GM12872 (cell line): ENCODE data around the gene MAD1L1.

Source experiments
- TF ChIP-seq, protein P1 (sequence below): IDR thresholded peaks from 3 replicates; pipeline ENCODE4 v1.5.1; 2011; ENCODE audit warnings: low read depth, mild to moderate bottlenecking, low read length, moderate library complexity; ENCODE audit not compliant: insufficient read depth

The MAD1L1 gene

GRCh38 chr7:1977059-1977875, 255.5 kb downstream of the MAD1L1 start:
- TF ChIP-seq, protein P1, sequence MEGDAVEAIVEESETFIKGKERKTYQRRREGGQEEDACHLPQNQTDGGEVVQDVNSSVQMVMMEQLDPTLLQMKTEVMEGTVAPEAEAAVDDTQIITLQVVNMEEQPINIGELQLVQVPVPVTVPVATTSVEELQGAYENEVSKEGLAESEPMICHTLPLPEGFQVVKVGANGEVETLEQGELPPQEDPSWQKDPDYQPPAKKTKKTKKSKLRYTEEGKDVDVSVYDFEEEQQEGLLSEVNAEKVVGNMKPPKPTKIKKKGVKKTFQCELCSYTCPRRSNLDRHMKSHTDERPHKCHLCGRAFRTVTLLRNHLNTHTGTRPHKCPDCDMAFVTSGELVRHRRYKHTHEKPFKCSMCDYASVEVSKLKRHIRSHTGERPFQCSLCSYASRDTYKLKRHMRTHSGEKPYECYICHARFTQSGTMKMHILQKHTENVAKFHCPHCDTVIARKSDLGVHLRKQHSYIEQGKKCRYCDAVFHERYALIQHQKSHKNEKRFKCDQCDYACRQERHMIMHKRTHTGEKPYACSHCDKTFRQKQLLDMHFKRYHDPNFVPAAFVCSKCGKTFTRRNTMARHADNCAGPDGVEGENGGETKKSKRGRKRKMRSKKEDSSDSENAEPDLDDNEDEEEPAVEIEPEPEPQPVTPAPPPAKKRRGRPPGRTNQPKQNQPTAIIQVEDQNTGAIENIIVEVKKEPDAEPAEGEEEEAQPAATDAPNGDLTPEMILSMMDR = no peak

DNA sequence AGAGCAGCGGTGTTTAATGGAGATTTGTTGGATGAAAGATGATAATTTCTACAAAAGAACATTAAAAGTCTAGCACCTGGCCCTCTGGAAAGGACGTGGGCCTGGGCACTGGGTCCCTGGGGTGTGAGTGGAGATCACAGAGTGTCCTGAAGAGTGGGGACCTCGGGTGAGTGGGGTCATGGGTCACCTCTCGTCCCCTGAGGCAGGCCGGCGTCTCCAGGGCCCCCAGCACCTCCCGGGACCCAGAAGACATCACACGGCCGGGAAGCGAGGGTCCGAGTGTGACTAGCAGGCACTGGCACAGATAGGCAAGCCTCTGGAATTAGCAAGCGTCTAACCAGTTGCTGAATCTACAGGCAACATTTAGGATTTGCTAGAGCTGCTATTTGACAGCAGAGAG, 257.2 kb downstream of the MAD1L1 start:
- TF ChIP-seq, protein P1 = no peak

GRCh38 chr7:1975179-1975578, 257.6 kb downstream of the MAD1L1 start:
- TF ChIP-seq, protein P1 = no peak

GRCh38 chr7:1974290-1975101, 258.2 kb downstream of the MAD1L1 start:
- TF ChIP-seq, protein P1 = no peak

- TF ChIP-seq, protein P1 = no peak
Observed at GRCh38 chr7:1973321-1974251, 259.2 kb downstream of the MAD1L1 start.

- TF ChIP-seq, protein P1 = no peak
Observed at GRCh38 chr7:1972744-1973143, 260.0 kb downstream of the MAD1L1 start.
